Measurements from ENCODE around the gene GRID1.

DNA sequence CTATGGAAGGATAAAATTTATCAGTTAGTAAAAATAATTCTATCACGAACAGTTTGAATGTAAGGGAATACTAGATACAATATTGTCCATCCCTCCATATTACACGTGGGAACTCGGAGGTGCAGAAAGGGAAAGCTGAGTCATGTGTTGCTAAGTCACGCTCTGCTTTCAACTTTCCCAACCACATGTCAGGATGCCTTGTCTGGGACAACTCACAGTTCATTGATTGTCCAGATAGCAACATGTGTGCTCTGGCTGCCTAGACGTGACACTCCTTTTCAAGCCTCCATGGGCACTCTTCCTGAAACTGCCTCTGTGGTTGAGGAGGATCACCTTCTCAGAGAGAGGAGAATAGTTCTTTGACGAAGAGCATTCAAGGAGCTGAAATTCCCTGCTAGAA, 808.1 kb downstream of the GRID1 start:
- TF ChIP-seq, protein P1, sequence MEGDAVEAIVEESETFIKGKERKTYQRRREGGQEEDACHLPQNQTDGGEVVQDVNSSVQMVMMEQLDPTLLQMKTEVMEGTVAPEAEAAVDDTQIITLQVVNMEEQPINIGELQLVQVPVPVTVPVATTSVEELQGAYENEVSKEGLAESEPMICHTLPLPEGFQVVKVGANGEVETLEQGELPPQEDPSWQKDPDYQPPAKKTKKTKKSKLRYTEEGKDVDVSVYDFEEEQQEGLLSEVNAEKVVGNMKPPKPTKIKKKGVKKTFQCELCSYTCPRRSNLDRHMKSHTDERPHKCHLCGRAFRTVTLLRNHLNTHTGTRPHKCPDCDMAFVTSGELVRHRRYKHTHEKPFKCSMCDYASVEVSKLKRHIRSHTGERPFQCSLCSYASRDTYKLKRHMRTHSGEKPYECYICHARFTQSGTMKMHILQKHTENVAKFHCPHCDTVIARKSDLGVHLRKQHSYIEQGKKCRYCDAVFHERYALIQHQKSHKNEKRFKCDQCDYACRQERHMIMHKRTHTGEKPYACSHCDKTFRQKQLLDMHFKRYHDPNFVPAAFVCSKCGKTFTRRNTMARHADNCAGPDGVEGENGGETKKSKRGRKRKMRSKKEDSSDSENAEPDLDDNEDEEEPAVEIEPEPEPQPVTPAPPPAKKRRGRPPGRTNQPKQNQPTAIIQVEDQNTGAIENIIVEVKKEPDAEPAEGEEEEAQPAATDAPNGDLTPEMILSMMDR (IDR thresholded peaks at IDR 0.05), result no peak
- no peak for TF ChIP-seq POLR2A (IDR thresholded peaks at IDR 0.05)

All from thyroid gland (tissue), 4 donors.